Esophagus muscularis mucosa (tissue), 4 donors: ENCODE results near the gene SZT2. TPM values are rescaled to one million over a fixed set of nuclear protein-coding genes. Genes with fewer than 3 reads are reported as not detected.

Experiments
- DNase-seq: peaks from one replicate; pipeline ENCODE4 v3.0.0-alpha.2; 2017; ENCODE audit errors: extremely low spot score
- H3K27ac ChIP-seq, 4 donors: fragments of 200-600 bp; sonication (generic); replicated peaks in 1 of 4; 1 replicate in 3 of 4; 2 replicates in 1 of 4; pipeline ENCODE4 v1.5.1; 2016 to 2019; ENCODE audit warnings: mild to moderate bottlenecking in 1 of 4
- H3K27me3 ChIP-seq, 4 donors: fragments of 200-600 bp; sonication (generic); one replicate each; pipeline versions ENCODE4 v1.5.1 to v1.6.0; 2016 to 2019
- H3K36me3 ChIP-seq, 4 donors: fragments of 200-600 bp; sonication (generic); one replicate each; pipeline ENCODE4 v1.5.1; 2016 to 2019
- H3K4me1 ChIP-seq, 4 donors: fragments of 200-600 bp; sonication (generic); one replicate each; pipeline ENCODE4 v1.5.1; 2016 to 2019
- H3K4me3 ChIP-seq, 4 donors: fragments of 200-600 bp; sonication (generic); 1 replicate in 2 of 4; 2 replicates in 2 of 4; pipeline ENCODE4 v1.5.1; 2016 to 2019; ENCODE audit warnings: mild to moderate bottlenecking in 4 of 4, moderate library complexity in 1 of 4
- H3K9me3 ChIP-seq, 4 donors: fragments of 200-600 bp; sonication (generic); 1 replicate in 3 of 4; 2 replicates in 1 of 4; pipeline ENCODE4 v1.5.1; 2016 to 2019
- CTCF ChIP-seq, 3 experiments: fragments of 200-600 bp in 2 of 3; fragments of 450-650 bp in 1 of 3; sonication (generic) in 2 of 3; IDR thresholded peaks; one replicate each; pipeline ENCODE4 v1.5.1; 2017 to 2019; ENCODE audit warnings: antibody characterized with exemption in 3 of 3, mild to moderate bottlenecking in 2 of 3, moderate library complexity in 1 of 3
- EP300 ChIP-seq: sonication (generic); formaldehyde crosslinking; IDR thresholded peaks from one replicate; pipeline ENCODE4 v1.6.1; 2017; ENCODE audit warnings: antibody characterized with exemption
- POLR2A ChIP-seq: fragments of 450-650 bp; IDR thresholded peaks from one replicate; pipeline ENCODE4 v1.6.1; 2017; ENCODE audit warnings: antibody characterized with exemption, moderate library complexity, mild to moderate bottlenecking, low read depth
- POLR2AphosphoS5 ChIP-seq, 2 donors: sonication (generic); formaldehyde crosslinking; IDR thresholded peaks; one replicate each; pipeline ENCODE4 v1.6.1; 2017; ENCODE audit warnings: antibody characterized with exemption in 2 of 2
- WGBS: methylation state at CpG from one replicate; pipeline ENCODE4 v1.1.5; 2018; 5-methylcytosine and 5-hydroxymethylcytosine counted together
- intact Hi-C: fragments of 100-400 bp; cut with DNase I; formaldehyde crosslinking; loops from one replicate; pipeline ENCODE4 v1.15.1; 2023
- total RNA-seq, 4 donors: library from RNA; depleted of rRNA; stranded (reverse); fragments of >200 nt; gene quantifications; one replicate each; pipeline versions ENCODE4 v1.1.0 to v1.2.1, GENCODE V29; 2016

The SZT2 gene
- total RNA-seq, 4 donors from 2014 or later, result 25.2 to 45.9 (median 31.3) TPM

GRCh38 chr1:43402089-43402865 is 12.6 kb downstream of the SZT2 start:
- TF ChIP-seq POLR2A, result no peak
- TF ChIP-seq POLR2AphosphoS5 (IDR thresholded peaks at IDR 0.05), result no peak
- no peak for TF ChIP-seq CTCF (IDR thresholded peaks at IDR 0.05)
- TF ChIP-seq EP300, result no peak
- 88% methylated on average over 6 of the region's 6 CpGs for WGBS

GRCh38 chr1:43404353-43404752 is 14.7 kb downstream of the SZT2 start:
- H3K36me3 ChIP-seq, result peaks cover 61 to 70% (median 63%) of the 10 kb centered on the region in 4 donors
- no peak for DNase-seq
- TF ChIP-seq POLR2A, result no peak
- no peak for TF ChIP-seq POLR2AphosphoS5 (IDR thresholded peaks at IDR 0.05)
- no peak for TF ChIP-seq CTCF (IDR thresholded peaks at IDR 0.05)
- no peak for TF ChIP-seq EP300
- H3K4me3 ChIP-seq, result no peak overlapping the region
- no peak overlapping the region for H3K27ac ChIP-seq
- peaks cover 0 to 9% (median 1%) of the 10 kb centered on the region in 4 donors for H3K4me1 ChIP-seq
- intact Hi-C loops, result no loop called here
- WGBS, result 100% methylated on average over 5 of the region's 6 CpGs
- H3K9me3 ChIP-seq, result no peaks in the 10 kb centered on the region
- H3K27me3 ChIP-seq, result no peaks in the 10 kb centered on the region

More at GRCh38 chr1:43402089-43402865, 12.6 kb downstream of the SZT2 start:
- intact Hi-C loops, result no loop called here
- H3K27ac ChIP-seq, result no peak overlapping the region
- H3K4me3 ChIP-seq, result no peak overlapping the region
- no peak for DNase-seq
- peaks cover 43 to 49% (median 45%) of the 10 kb centered on the region in 4 donors for H3K36me3 ChIP-seq
- no peaks in the 10 kb centered on the region for H3K9me3 ChIP-seq
- H3K27me3 ChIP-seq, result no peaks in the 10 kb centered on the region
- peaks cover 0 to 9% (median 1%) of the 10 kb centered on the region in 4 donors for H3K4me1 ChIP-seq

- H3K9me3 ChIP-seq, result no peaks in the 10 kb centered on the region
- no peaks in the 10 kb centered on the region for H3K27me3 ChIP-seq
- no peak overlapping the region for H3K27ac ChIP-seq
- DNase-seq, result no peak
- H3K4me1 ChIP-seq, result peaks cover 0 to 9% (median 1%) of the 10 kb centered on the region in 4 donors
- TF ChIP-seq CTCF (IDR thresholded peaks at IDR 0.05) (no peak), POLR2A (no peak), EP300 (no peak)
- H3K4me3 ChIP-seq, result no peak overlapping the region
- peaks cover 62 to 78% (median 70%) of the 10 kb centered on the region in 4 donors for H3K36me3 ChIP-seq
- intact Hi-C loops, result no loop called here
- WGBS, result 85% methylated on average over 4 of the region's 6 CpGs
These were observed 15.6 kb downstream of the SZT2 start for GRCh38 chr1:43405219-43405875.

- Histone ChIP-seq H3K27me3 (no peaks in the 10 kb centered on the region), H3K36me3 (peaks cover 62 to 81% (median 74%) of the 10 kb centered on the region in 4 donors), H3K4me1 (peaks cover 0 to 9% (median 1%) of the 10 kb centered on the region in 4 donors), H3K9me3 (no peaks in the 10 kb centered on the region), H3K4me3 (no peak overlapping the region), H3K27ac (no peak overlapping the region)
- intact Hi-C loops, result no loop called here
- TF ChIP-seq EP300, result no peak
- TF ChIP-seq CTCF (IDR thresholded peaks at IDR 0.05), result no peak
- no peak for TF ChIP-seq POLR2A
- no peak for TF ChIP-seq POLR2AphosphoS5 (IDR thresholded peaks at IDR 0.05)
- no peak for DNase-seq
- WGBS, result 91% methylated on average over 2 of the region's 2 CpGs
These were observed 16.2 kb downstream of the SZT2 start for GRCh38 chr1:43405876-43406234.
